Gastroesophageal sphincter (tissue), 3 donors: ENCODE data around the gene COPS4.

Source experiments
- POLR2A ChIP-seq, 2 donors: fragments of 450-650 bp; IDR thresholded peaks; one replicate each; pipeline ENCODE4 v1.6.1; 2017; ENCODE audit warnings: antibody characterized with exemption in 2 of 2, mild to moderate bottlenecking in 2 of 2, moderate library complexity in 1 of 2
- POLR2AphosphoS5 ChIP-seq: sonication (generic); formaldehyde crosslinking; IDR thresholded peaks from one replicate; pipeline ENCODE4 v1.6.1; 2017; ENCODE audit warnings: antibody characterized with exemption
- TF ChIP-seq, protein P1 (sequence below), 4 experiments: fragments of 200-600 bp in 2 of 4; fragments of 450-650 bp in 2 of 4; sonication (generic) in 1 of 4; IDR thresholded peaks; one replicate each; pipeline ENCODE4 v1.5.1; 2017 to 2019; ENCODE audit warnings: antibody characterized with exemption in 4 of 4, mild to moderate bottlenecking in 2 of 4, moderate library complexity in 2 of 4

DNA sequence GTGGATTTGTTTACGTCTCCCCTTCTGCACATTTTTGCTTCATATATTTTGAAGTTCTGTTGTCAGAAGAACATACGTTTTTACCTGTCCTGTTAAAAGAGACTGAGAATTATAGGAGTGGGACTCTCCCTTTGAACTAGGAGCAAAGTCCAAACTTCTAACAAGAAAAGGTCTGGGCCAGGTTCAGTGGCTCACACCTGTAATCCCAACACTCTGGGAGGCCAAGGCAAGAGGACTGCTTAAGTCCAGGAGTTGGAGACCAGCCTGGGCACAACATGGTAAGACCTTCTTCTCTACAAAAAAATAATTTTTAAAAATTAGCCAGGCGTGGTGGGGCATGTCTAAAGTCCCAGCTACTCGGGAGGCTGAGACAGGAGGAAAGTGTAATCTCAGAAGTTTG, 40.1 kb upstream of the COPS4 start:
- no peak for TF ChIP-seq POLR2A (IDR thresholded peaks at IDR 0.05)
- TF ChIP-seq, protein P1, sequence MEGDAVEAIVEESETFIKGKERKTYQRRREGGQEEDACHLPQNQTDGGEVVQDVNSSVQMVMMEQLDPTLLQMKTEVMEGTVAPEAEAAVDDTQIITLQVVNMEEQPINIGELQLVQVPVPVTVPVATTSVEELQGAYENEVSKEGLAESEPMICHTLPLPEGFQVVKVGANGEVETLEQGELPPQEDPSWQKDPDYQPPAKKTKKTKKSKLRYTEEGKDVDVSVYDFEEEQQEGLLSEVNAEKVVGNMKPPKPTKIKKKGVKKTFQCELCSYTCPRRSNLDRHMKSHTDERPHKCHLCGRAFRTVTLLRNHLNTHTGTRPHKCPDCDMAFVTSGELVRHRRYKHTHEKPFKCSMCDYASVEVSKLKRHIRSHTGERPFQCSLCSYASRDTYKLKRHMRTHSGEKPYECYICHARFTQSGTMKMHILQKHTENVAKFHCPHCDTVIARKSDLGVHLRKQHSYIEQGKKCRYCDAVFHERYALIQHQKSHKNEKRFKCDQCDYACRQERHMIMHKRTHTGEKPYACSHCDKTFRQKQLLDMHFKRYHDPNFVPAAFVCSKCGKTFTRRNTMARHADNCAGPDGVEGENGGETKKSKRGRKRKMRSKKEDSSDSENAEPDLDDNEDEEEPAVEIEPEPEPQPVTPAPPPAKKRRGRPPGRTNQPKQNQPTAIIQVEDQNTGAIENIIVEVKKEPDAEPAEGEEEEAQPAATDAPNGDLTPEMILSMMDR (IDR thresholded peaks at IDR 0.05), result no peak
- TF ChIP-seq POLR2AphosphoS5, result no peak
